Osteoblast (primary cell): ENCODE results near the gene EDAR. TPM values are rescaled to one million over a fixed set of nuclear protein-coding genes. Genes with fewer than 3 reads are reported as not detected.
A peak's percentile ranks its signal among the peaks of the same experiment; 100 is the strongest.

ENCODE experiments used
- DNase-seq: peaks from one replicate; pipeline ENCODE4 v3.0.0; 2011; ENCODE audit warnings: low spot score, mixed read lengths; ENCODE audit not compliant: insufficient read length; ENCODE audit errors: missing footprints
- H2AFZ ChIP-seq: 2 replicates; pipeline ENCODE4 v1.6.0; 2011; ENCODE audit warnings: mild to moderate bottlenecking, low read length
- H3K27ac ChIP-seq: 2 replicates; pipeline ENCODE4 v1.5.1; 2011; ENCODE audit warnings: mild to moderate bottlenecking, low read depth, low read length, moderate library complexity
- H3K27me3 ChIP-seq: 2 replicates; pipeline ENCODE4 v1.6.0; 2012; ENCODE audit warnings: mild to moderate bottlenecking, control low read depth, inconsistent platforms, low read length, moderate library complexity; ENCODE audit not compliant: insufficient read depth
- H3K36me3 ChIP-seq: 2 replicates; pipeline ENCODE4 v1.5.1; 2011; ENCODE audit warnings: mild to moderate bottlenecking, low read length, control low read depth, moderate library complexity; ENCODE audit not compliant: insufficient read depth
- H3K4me1 ChIP-seq: 2 replicates; pipeline ENCODE4 v1.5.1; 2011; ENCODE audit warnings: mild to moderate bottlenecking, low read length, control low read depth, moderate library complexity; ENCODE audit not compliant: insufficient read depth
- H3K4me2 ChIP-seq: 2 replicates; pipeline ENCODE4 v1.6.0; 2011; ENCODE audit warnings: mild to moderate bottlenecking, low read length; ENCODE audit not compliant: insufficient read depth
- H3K4me3 ChIP-seq: fragments of 200-600 bp; sonication (generic); 3 replicates; pipeline ENCODE4 v1.5.1; 2012; ENCODE audit warnings: mild to moderate bottlenecking, low read length, inconsistent platforms; ENCODE audit not compliant: insufficient read depth
- H3K79me2 ChIP-seq: 2 replicates; pipeline ENCODE4 v1.6.0; 2012; ENCODE audit warnings: mild to moderate bottlenecking, low read length, control low read depth, inconsistent platforms; ENCODE audit not compliant: insufficient read depth
- H3K9me3 ChIP-seq: 2 replicates; pipeline ENCODE4 v1.5.1; 2011; ENCODE audit warnings: low read depth, low read length, control low read depth
- H4K20me1 ChIP-seq: 2 replicates; pipeline ENCODE4 v1.6.0; 2012; ENCODE audit warnings: mild to moderate bottlenecking, low read length, control low read depth; ENCODE audit not compliant: insufficient read depth
- total RNA-seq: library from RNA; depleted of rRNA; stranded (reverse); fragments of >200 nt; gene quantifications from 2 replicates; pipeline ENCODE4 v1.2.3, GENCODE V29; 2012
- TF ChIP-seq, protein P1 (sequence below): IDR thresholded peaks from 2 replicates; pipeline ENCODE4 v1.5.1; 2011; ENCODE audit warnings: mild to moderate bottlenecking, low read depth, low read length, moderate library complexity; ENCODE audit errors: extremely low read depth

Gene EDAR
- total RNA-seq, 1 donor = not detected

DNA sequence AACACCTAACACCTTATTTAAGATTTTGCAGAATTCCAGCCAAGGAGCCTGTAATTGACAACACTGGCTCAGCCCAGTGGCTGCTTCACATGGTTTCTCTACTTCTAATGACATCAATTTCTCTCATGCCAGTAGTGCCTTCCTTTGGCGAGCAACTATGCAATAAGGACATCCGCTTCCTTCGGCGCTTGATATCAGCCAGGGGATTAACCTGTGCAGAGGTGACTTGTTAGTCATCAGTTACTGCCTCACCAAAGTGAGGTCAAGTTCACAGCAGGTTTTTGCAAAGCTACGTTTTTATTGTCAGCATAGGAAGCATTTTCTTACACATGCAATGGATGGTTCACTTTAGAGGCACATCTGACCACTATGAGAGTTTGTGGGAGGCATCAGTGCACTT is 24.0 kb upstream of the EDAR start:
- no peaks in the 10 kb centered on the region for H3K4me1 ChIP-seq
- no peak for DNase-seq
- no peak overlapping the region for H3K4me2 ChIP-seq
- peaks cover 26% of the 10 kb centered on the region for H3K27me3 ChIP-seq
- H2AFZ ChIP-seq = no peak overlapping the region
- H3K4me3 ChIP-seq = no peak overlapping the region
- H3K27ac ChIP-seq = no peak overlapping the region
- TF ChIP-seq, protein P1, sequence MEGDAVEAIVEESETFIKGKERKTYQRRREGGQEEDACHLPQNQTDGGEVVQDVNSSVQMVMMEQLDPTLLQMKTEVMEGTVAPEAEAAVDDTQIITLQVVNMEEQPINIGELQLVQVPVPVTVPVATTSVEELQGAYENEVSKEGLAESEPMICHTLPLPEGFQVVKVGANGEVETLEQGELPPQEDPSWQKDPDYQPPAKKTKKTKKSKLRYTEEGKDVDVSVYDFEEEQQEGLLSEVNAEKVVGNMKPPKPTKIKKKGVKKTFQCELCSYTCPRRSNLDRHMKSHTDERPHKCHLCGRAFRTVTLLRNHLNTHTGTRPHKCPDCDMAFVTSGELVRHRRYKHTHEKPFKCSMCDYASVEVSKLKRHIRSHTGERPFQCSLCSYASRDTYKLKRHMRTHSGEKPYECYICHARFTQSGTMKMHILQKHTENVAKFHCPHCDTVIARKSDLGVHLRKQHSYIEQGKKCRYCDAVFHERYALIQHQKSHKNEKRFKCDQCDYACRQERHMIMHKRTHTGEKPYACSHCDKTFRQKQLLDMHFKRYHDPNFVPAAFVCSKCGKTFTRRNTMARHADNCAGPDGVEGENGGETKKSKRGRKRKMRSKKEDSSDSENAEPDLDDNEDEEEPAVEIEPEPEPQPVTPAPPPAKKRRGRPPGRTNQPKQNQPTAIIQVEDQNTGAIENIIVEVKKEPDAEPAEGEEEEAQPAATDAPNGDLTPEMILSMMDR = no peak
- H3K79me2 ChIP-seq = no peaks in the 10 kb centered on the region
- no peaks in the 10 kb centered on the region for H3K36me3 ChIP-seq
- H3K9me3 ChIP-seq = no peaks in the 10 kb centered on the region
- no peaks in the 10 kb centered on the region for H4K20me1 ChIP-seq

DNA sequence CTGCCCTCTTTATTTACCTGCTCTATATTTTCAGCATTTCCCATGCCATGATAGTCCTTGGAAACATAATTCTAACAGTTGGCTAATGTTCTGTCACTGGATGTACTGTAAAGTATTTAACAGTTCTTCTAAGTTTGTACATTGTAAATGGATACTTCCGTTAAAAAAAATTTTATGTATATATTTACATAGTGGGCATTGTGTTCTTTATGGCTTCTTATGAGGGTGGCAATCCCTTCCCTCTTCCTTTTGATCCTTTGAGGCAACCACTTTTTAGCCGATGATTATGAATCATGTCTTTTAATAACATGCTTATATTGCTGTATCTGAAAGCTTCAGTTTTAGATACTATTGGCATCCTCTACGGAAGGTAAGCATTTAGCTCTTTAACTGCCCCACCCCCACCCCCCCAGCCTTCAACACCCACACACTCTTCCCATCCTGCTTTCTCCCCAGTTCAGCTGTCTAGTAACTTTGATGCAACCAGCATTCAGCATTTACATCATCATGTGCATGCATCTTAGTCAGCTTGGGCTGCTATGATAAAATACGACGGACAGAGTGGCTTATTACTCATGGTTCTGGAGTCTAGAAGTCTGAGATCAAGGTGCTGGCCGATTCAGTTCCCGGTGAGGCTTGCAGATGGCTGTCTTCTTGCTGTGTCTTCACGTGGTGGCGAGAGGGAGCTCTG is 21.0 kb upstream of the EDAR start:
- Histone ChIP-seq H3K79me2 (no peaks in the 10 kb centered on the region), H3K4me3 (no peak overlapping the region), H3K27ac (no peak overlapping the region), H3K4me1 (peaks cover 3% of the 10 kb centered on the region), H4K20me1 (no peaks in the 10 kb centered on the region), H2AFZ (no peak overlapping the region), H3K27me3 (peaks cover 24% of the 10 kb centered on the region), H3K9me3 (no peaks in the 10 kb centered on the region), H3K4me2 (no peak overlapping the region), H3K36me3 (no peaks in the 10 kb centered on the region)
- TF ChIP-seq, protein P1 = no peak
- no peak for DNase-seq

DNA sequence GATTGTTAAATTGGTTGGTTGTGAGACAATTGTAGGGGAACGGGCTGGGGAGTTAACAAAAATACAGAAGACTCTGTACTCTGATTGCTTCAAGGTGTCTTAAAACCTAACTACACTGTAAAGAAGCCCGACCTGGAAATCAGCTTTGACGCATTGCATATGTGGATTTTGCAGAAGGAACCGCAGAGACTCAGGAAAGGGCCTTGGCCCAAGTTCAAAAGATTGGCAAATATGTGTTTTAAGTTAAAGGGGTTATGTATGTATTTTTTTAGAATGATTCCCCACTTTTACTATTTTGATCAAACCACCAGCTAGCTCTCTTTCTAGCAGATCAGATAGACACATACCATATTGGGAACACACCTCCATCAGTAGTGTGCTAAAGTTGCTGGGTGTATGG is 18.0 kb upstream of the EDAR start:
- Histone ChIP-seq H3K36me3 (no peaks in the 10 kb centered on the region), H3K4me1 (peaks cover 3% of the 10 kb centered on the region), H3K9me3 (no peaks in the 10 kb centered on the region), H4K20me1 (no peaks in the 10 kb centered on the region), H3K79me2 (no peaks in the 10 kb centered on the region), H3K4me2 (no peak overlapping the region), H2AFZ (no peak overlapping the region), H3K4me3 (no peak overlapping the region), H3K27me3 (peaks cover 24% of the 10 kb centered on the region), H3K27ac (no peak overlapping the region)
- TF ChIP-seq, protein P1 = no peak
- DNase-seq = no peak

DNA sequence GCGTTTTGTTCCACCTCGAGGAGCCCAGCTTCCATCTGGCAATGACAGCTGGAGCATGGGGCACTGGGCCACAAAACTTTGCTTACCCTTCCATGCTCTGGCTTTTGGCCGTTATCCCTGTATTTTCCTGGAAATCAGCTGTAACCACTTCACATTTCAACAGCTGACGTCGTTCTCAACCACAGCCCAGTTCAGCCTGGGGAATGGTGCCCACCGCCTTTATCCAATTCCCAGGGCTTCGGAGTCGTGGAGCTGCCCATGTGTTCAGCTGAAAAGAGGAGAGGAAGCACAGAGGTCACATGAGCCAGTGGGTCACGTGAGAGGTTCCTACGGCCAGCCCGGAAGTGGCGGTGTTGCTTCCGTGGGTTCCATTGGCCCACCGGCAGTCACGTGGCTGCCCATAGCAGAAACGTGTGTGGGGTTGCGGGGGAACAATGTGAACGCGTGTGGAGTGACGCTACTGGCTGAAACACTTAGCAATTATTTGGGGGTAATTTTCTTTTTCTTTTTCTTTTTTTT is 16.7 kb upstream of the EDAR start:
- H3K27me3 ChIP-seq = peaks cover 22% of the 10 kb centered on the region
- no peak for DNase-seq
- H3K4me1 ChIP-seq = peaks cover 3% of the 10 kb centered on the region
- no peaks in the 10 kb centered on the region for H3K36me3 ChIP-seq
- H2AFZ ChIP-seq = peak overlapping the region; percentile 82
- H3K4me2 ChIP-seq = no peak overlapping the region
- no peaks in the 10 kb centered on the region for H3K9me3 ChIP-seq
- no peak overlapping the region for H3K27ac ChIP-seq
- TF ChIP-seq, protein P1 = no peak
- H4K20me1 ChIP-seq = no peaks in the 10 kb centered on the region
- H3K4me3 ChIP-seq = peak overlapping the region; percentile 10
- H3K79me2 ChIP-seq = no peaks in the 10 kb centered on the region
